ENCODE results near the gene NCAPG.

Gene NCAPG

DNA sequence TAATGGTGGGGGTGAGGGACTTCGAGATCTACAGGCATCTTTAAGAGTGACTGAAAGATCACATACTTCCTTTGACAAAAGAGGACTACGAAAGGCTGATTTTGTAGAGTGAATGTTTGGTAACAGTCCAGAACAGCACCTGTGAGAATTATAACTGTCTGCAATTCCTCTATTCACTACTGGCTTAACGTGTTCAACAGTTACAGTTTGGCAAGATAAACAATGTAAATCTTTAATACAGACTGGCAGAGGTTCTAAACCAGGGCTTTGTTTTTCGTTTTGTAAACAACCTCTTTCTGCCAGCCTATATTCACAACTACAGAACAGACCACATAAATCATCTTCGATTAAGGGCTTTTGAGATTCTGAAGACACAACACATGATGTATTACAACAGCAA is 66.9 kb downstream of the NCAPG start:
- DNase-seq (ENCODE audit: low spot score): no peak

DNA sequence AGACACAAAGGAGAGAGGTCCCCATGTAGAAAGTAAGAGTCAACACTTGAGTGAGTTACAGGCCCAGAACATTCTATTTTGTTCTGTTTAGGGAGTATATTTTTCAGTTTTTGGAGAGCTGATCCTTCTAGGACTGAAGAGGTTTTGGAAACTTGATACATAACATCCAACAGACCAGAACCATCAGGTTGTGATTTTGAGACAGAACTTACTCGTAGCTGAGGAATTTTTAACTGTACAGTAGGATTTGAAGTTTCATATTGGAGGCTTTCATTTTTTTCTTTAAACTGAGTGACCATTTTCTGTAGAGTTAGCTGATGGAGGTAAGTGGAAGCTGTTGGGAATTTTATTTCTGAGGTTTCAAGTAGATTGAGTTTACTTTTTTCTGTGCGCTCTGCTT is 73.3 kb downstream of the NCAPG start:
- no peak for DNase-seq (ENCODE audit: low spot score)

DNA sequence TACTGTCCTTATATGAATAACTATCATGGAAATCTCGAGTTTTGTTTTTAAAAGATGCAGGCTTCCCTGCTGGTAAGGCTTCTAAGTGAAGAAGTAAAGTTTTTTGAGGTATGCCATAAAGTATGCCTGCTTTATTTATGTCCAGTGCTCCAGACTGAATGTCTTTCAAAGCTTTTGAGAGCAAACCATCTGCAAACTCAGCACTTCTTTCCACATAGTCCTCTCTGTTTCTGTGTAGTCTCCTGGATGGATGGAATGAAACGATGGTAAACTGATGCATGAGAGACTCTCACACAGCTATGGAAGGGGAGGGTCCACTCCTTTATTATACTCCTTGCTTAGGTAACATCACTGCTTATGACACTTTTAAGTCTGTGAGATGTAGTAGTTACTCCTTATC is 73.7 kb downstream of the NCAPG start:
- no peak for DNase-seq (ENCODE audit: low spot score)

DNA sequence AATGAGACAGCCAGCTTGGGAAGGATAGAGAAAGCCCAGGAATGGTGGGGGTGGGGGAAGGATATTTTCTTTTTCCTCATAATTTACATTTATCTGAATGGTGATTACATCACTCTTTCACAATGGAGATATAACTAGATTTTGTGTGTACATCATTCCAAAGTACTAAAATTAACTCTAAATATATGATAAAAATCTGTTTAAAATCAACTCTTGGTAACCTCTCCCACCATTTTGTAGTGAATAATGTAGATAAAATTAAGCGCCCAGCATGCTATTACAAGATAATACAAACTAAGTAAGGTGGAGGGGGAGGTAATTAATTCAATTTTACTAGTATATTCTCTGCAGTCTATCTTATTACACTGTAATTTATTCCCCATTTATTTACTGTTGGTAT is 78.9 kb downstream of the NCAPG start:
- no peak for DNase-seq (ENCODE audit: low spot score)

DNA sequence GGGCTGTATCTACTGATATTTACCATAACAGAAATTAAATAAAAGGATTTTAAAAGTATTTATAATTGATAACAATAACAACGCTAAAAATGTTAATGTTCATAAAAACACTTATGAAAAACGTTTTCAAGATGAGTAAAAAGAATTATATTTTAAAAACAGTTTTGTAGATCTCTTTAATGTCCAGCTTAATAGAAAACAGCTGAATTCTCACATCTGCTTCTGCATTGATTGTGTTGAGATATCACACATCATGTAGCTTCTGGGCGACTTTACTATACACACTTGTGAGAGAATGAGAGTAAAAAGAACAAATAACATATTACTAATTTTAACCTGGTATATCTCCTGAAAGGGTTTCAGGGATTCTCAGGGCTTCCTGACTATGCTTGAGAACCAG is 83.6 kb downstream of the NCAPG start:
- DNase-seq (ENCODE audit: low spot score): no peak
